ENCODE data around the gene HNRNPA3.
A peak's percentile ranks its signal among the peaks of the same experiment; 100 is the strongest.

Gene HNRNPA3

GRCh38 chr2:177261116-177262060, 48.8 kb downstream of the HNRNPA3 start:
- DNase-seq (ENCODE audit: low read depth): no peak
- TF ChIP-seq, protein P1, sequence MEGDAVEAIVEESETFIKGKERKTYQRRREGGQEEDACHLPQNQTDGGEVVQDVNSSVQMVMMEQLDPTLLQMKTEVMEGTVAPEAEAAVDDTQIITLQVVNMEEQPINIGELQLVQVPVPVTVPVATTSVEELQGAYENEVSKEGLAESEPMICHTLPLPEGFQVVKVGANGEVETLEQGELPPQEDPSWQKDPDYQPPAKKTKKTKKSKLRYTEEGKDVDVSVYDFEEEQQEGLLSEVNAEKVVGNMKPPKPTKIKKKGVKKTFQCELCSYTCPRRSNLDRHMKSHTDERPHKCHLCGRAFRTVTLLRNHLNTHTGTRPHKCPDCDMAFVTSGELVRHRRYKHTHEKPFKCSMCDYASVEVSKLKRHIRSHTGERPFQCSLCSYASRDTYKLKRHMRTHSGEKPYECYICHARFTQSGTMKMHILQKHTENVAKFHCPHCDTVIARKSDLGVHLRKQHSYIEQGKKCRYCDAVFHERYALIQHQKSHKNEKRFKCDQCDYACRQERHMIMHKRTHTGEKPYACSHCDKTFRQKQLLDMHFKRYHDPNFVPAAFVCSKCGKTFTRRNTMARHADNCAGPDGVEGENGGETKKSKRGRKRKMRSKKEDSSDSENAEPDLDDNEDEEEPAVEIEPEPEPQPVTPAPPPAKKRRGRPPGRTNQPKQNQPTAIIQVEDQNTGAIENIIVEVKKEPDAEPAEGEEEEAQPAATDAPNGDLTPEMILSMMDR (IDR thresholded peaks at IDR 0.05; ENCODE audit: control insufficient read depth, insufficient read depth, low read depth, low read length, missing control alignments): no peak
- H3K4me3 ChIP-seq (ENCODE audit: control insufficient read depth, low read depth, low read length): peak overlapping the region; percentile 74

- DNase-seq (ENCODE audit: low read depth): no peak
- peak overlapping the region; percentile 74 for H3K4me3 ChIP-seq (ENCODE audit: control insufficient read depth, low read depth, low read length)
- TF ChIP-seq, protein P1 (IDR thresholded peaks at IDR 0.05; ENCODE audit: control insufficient read depth, insufficient read depth, low read depth, low read length, missing control alignments): no peak
These were observed 49.5 kb downstream of the HNRNPA3 start for GRCh38 chr2:177262092-177262491.

DNA sequence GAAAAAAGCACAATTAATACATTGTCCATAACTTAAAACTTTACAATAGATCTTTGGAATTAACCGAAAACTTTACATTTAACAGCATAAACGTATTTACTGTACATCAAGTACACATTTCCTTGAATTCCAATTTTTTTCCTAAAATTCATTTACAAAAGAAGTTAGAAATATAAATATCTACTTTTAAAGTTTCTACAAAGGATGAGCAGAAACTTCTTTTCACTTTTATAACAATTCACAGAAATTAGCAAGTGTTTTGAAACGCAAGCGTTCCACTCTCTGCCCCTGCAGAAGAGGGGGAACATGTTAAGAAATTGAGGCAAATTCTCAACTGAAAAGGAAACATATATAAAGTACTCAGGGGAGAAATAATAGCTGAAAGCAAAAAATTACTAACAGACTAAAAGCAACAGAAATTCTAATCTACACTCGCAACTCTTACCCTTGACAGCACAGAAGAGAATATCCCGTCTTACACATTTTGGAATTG, 50.4 kb downstream of the HNRNPA3 start:
- no peak for DNase-seq (ENCODE audit: low read depth)
- H3K4me3 ChIP-seq (ENCODE audit: control insufficient read depth, low read depth, low read length): peak overlapping the region; percentile 74
- TF ChIP-seq, protein P1 (IDR thresholded peaks at IDR 0.05; ENCODE audit: control insufficient read depth, insufficient read depth, low read depth, low read length, missing control alignments): no peak

DNA sequence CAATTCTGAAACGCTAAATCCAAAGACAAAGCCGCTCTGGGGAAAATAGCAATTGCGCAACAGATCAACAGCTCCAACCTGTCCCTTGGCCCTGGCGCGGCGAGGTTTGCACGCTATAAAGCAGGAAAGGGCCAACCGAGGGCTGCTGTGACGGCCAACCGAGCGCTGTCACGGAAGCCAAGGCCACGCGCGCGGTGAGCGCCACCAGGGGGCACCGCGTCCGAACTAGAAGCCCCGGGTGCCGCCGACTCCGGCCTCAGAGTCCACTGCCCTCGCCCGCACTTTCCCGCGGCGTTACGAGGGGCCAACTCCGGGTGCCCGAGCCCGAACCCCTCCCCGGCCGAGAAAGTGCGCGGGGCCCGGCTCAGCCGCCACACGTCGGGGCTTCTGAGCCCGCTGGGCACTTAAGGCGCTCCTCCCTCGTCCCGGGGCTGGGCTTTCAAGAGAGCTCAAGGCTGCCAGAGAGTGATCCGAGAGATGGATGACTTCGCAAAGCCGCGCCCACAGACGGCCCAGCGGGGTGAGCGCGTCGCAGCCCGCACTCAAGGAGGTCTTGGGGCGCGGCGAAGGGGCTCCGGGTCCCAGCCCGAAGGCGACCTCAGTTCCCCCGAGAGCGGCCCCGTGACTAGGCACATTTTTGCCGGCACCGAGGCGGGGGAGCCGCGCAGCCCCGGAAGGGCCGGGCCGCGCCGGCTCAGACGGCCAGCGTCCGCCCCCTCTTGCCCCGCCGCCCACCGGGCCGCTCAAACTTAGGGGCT, 51.0 kb downstream of the HNRNPA3 start:
- DNase-seq (ENCODE audit: low read depth): peak; percentile 95
- TF ChIP-seq, protein P1 (IDR thresholded peaks at IDR 0.05; ENCODE audit: control insufficient read depth, insufficient read depth, low read depth, low read length, missing control alignments): peak; percentile 88
- peak overlapping the region; percentile 74 for H3K4me3 ChIP-seq (ENCODE audit: control insufficient read depth, low read depth, low read length)

GRCh38 chr2:177264209-177264692, 51.7 kb downstream of the HNRNPA3 start:
- peak overlapping the region; percentile 74 for H3K4me3 ChIP-seq (ENCODE audit: control insufficient read depth, low read depth, low read length)
- no peak for DNase-seq (ENCODE audit: low read depth)
- TF ChIP-seq, protein P1 (IDR thresholded peaks at IDR 0.05; ENCODE audit: control insufficient read depth, insufficient read depth, low read depth, low read length, missing control alignments): no peak
